ENCODE results near the gene ERFE.

The ERFE gene

DNA sequence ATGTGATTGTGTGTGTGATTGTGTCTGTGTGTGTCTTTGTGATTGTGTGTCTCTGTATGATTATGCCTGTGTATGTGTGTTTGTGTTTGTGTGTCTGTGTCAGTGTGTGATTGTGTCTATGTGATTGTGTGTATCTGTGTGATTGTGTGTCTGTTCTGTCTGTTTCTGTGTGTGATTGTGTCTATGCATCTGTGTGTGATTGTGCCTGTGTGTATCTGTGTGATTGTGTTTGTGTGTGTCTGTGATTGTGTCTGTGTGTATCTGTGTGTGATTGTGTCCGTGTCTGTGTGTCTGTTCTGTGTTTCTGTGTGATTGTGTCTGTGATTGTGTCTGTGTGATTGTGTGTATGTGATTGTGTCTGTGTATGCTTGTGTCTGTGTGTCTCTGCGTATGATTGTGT, 32.4 kb upstream of the ERFE start:
- no peak for DNase-seq (ENCODE audit: low read depth)

DNA sequence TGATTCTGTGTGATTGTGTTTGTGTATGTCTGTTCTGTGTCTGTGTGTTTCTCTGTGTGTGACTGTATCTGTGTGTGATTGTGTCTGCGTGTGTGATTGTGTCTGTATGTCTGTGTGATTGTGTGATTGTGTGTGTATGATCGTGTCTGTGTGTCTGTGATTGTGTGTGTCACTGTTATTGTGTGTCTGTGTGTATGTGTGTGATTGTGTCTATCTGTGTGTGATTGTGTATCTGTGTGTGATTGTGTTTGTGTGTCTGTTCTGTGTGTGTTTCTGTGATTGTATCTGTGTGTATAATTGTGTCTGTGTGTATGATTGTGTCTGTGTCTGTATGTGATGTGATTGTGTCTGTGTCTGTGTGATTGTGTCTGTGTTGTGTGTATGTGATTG, 32.0 kb upstream of the ERFE start:
- no peak for DNase-seq (ENCODE audit: low read depth)

DNA sequence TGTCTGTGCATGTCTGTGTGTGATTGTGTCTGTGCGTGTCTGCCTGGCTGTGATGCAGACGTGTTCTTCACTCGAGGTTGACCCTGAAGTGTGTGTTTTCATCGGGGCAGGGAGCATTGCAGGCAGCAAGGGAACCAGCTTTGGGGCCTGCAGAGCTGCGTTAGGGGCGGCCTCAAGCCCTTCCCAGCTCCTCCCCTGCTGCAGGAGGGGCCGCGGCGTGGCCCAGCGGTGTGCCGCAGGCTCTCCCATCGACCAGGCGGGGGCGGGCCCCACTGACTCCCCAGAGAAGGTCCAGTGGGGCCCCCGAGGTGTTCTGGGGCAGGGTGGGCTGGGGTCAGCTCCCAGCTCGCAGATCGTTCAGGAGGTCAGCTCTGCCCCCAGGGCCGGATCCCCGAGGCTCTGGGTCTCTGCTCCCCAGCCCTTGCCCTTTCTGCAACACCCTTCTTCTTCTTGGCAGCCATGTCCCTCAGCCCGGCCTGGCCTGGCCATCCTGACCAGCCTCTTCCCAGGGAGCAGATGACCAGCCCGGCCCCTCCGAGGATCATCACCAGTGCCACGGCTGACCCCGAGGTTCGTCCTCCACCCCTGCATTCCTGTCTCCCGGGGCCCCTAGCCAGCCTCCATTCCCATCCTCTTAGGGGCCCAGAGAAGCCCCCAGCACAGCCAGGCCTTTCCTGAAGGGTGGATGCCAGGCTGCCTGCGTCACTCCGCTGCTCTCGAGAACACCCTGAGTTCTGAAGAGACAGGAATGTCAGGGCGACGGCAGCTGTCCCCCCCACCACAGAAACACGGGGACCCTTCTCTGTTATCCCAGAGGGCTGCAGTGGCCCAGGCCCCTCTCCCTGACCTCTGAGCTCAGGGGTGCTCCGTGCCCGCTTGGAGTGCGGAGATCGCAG, 31.4 kb upstream of the ERFE start:
- no peak for DNase-seq (ENCODE audit: low read depth)

DNA sequence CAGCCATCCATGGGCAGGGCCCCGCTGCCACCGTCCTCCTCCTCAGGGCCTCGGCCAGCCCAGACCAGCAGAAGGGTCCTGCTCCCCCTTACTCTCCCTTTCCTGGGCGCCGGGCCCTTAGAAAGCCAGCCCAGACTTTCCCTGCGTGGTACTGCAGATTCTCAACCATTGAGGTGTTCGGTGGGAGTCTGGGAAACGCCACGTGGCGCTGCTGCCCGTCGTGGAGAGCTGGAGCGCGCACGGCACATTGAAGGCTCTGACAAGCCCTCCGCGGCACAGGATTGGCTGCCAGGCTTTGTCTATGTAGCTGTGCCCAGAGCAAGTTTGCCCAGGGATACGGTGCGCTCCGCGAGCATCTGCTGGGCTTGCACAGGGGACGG, 30.7 kb upstream of the ERFE start:
- no peak for DNase-seq (ENCODE audit: low read depth)

DNA sequence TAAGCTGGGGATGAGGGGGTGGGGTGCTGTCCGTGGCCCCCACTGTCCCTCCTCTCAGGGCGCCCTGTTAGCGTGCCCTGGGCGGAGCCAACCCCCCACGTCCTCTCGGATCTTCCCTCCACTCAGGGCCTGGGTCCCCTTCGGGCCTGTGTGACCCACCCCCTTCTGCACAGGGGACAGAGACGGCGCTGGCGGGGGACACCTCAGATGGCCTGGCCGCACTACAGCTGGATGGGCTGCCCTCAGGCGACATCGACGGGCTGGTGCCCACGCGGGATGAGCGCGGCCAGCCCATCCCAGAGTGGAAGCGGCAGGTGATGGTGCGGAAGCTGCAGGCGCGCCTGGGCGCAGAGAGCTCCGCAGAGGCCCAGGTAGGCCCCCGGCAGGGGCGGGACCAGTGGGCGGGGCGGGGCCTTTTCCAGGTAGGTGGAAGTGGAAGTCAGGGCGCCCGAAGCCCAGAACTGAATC, 30.2 kb upstream of the ERFE start:
- DNase-seq (ENCODE audit: low read depth), result no peak

DNA sequence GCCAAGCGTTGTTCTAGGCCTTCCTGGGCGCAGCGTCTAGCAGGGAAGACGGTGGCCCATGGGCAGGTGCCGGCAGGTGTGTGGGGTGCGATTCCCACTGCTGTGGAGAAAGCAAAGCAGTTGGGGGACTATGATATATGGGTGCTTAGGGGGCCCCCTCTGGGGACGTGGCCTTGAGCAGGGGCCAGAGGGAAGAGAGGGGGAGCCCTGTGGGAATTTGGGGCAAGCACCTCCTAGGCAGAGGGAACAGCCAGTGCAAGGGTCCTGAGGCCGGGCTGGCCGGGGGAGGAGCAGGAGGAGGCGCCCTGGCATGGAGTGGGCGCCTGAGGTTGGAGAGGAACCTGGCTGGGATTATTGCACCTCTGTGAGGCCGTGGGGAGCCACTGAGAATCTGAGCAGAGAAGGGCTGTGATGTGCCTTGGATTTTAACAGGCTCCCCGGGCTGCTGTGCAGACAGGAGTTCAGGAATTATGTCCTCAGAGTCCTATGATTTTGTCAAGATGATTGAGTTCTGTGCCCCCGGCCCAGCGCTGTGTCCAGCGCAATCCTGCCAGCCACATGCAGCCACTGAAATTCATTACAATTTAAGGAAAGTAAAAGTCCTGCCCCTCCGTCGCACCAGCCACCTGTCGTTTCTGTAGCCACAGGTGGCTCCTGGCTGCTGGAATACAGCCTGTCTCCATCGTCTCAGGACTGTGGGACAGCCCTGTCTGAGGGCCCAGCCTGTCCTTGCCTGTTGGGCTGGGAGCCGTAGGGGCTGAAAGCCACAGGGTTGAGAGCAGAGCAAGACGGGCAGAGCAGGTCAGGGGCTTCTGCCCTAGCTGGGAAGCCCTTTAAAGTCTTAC, 29.4 kb upstream of the ERFE start:
- DNase-seq (ENCODE audit: low read depth), result no peak

DNA sequence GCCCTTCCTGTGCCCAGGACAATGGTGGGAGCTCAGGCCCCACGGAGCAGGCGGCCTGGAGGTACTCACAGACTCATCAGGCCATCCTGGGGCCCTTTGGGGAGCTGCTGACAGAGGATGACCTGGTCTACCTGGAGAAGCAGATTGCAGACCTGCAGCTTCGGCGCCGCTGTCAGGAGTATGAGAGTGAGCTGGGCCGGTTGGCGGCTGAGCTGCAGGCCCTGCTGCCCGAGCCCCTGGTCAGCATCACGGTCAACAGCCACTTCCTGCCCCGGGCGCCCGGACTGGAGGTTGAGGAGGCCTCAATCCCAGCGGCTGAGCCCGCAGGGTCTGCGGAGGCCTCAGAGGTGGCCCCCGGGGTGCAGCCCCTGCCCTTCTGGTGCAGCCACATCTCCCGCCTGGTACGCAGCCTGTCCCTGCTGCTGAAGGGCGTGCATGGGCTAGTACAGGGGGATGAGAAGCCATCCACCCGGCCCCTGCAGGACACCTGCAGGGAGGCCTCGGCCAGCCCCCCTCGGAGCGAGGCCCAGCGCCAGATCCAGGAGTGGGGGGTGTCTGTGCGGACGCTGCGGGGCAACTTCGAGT, 28.6 kb upstream of the ERFE start:
- no peak for DNase-seq (ENCODE audit: low read depth)

DNA sequence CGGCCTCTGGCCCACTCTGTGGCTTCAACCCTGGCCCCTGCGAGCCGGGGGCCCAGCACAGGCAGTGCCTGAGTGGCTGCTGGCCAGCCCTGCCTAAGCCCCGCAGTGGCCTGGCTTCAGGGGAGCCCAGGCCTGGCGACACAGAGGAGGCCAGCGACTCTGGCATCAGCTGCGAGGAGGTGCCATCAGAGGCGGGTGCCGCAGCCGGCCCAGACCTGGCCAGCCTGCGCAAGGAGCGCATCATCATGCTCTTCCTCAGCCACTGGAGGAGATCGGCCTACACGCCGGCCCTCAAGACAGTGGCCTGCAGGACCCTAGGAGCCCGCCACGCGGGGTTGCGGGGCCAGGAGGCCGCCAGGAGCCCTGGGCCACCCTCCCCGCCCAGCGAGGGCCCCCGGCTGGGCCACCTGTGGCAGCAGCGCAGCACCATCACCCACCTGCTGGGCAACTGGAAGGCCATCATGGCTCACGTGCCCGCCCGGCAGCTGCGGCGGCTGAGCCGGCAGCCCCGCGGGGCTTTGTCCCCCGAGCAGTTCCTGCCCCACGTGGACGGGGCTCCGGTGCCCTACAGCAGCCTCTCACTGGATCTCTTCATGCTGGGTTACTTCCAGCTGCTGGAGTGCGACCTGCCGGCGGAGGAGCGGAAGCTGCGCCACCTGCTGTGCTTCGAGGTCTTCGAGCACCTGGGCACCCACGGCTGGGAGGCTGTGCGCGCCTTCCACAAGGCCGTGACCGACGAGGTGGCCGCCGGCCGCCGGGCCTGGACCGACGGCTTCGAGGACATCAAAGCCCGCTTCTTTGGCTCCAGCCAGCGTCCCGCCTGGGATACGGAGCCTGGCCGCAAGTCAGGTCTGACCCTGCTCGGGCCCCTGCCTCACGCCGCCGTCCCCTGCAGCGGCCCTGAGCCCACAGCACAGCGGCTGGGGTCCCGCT, 27.8 kb upstream of the ERFE start:
- DNase-seq (ENCODE audit: low read depth), result no peak

DNA sequence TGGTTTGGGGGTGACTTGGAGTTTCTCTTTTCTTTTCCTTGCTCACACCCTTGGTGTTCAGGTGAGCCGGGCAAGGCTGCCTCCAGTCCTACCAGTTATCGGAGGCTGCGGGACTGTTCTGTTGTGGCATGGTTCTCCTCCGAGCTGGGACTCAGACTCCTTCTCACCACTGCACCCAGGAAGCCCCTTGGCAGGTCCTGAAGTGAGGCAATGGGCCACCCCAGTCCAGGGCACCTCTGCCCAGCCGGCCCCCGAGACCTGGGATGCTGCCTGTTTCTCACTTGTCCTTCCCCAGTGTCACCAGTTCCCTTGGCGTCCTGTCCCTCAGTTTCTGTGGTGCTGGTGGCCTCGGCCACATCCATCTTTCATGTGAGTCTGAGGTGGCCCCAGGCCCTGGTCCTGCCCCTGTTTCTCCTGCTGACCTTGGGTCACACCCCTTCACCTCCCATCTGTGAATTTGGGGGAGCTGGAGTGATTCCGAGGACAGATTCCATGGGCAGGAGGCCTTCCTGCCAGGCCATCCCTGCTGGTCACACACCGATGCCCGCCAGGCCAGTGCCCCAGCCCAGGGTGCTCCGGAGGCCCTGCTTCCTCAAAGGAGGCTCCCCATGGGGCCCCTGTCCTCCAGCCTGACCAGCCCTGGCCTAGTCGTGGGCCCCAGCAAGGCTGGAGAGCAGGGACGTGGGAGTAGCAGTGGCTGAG, 26.9 kb upstream of the ERFE start:
- DNase-seq (ENCODE audit: low read depth), result no peak

DNA sequence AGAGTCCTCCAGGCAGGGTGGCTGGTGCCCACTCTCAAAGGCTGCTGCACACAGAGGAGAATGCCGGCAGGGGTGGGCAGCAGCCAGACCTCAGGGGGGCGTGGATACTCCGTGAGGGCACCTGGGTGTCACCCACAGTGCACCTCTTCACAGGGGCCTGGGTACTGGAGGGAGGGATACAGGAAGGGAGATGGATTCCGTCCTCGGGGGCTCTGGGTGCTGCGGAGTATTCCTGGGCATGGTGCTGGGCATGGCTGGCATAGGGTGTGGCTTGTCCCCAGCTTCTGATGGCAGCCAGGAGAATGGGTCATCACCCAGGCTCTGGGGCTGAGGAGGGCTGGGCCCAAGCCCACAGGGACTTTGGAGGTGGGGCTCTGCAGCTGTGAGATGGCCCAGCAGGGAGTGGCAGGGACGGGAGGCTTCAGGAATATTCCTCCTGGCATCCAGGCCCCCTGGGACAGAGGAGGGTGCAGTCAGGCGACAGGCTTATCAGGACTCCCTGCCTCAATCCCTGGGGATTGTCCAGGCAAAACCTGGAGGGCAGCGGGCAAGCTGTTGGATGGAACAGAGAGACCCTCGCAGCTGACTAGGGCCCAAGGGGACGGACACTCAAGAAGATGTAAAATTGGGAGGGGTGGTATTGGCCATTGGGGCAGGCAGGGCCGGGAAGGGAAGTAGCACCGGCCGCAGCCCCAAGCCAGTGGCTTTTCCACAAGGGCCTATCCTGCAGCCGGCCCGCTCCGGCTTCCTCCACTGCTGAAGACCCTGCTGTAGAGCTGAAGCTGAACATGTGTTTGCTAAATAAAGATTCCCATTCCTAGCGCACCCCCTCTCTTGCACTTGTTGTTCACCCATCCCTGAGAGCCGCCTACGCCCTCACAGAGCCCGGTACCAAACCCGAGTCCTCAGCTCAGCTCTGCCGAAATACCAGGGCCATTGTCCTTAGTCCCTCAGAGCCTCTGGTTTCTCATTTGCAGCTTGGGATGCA, 26.0 kb upstream of the ERFE start:
- DNase-seq (ENCODE audit: low read depth), result no peak

DNA sequence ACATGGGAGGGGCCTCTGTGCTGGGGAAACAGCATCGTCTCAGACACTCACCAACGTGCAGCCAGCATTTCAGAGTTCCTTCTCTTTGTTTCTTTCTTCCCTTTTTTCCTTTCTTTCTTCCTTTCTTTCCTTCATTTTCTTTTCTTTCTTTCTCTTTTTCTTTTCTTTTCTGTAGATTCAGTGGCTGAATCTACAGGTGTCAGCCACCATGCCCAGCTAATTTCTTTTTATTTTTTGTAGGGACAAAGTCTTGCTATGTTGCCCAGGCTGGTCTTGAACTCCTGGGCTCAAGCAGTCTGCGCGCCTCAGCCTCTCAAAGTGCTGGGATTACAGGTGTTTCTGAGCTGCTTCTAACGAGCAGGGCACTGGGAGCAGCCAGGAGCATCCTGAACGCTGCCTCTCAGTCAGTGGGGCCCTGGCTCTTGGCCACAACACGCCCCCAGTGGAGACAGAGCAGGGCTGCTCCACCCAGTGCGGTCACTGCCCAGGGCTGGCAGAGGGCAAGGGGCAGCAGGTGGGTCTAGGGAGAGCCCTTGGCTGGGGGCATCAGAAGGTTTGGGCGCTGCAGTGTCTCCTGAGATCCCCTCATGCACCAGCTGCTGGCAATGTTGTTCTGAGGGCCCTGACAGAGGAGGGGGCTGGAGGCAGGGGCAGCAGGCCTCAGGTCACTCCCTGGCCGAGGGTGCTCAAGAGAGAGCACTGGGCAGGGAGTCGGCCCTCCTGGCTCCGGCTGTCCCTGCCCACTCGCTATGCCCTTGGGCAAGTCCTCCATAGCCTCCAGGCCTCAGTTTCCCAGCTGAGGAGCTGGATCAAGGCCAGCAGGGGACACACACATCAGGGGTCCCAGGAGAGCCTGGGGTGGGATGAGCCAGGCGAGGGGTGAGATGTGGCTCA, 25.0 kb upstream of the ERFE start:
- DNase-seq (ENCODE audit: low read depth), result no peak

DNA sequence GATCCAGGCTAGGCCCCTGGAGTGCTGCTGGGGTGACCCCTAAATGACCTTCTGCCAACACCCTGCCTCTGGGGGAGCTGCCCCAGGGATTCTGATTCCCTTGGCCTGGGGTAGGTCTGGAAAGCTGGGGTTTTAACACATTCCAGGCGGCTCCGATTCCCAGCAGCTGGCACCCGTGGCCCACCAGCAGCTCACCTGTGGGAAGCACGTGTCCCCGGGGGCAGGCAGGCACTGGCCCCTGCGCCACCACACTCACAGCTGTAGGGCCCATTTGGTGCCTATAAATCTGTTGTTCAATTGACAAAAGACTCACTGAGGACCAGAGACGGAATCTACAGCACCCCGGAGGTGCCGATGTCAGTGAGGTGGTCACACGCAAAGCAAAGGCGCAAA, 24.4 kb upstream of the ERFE start:
- no peak for DNase-seq (ENCODE audit: low read depth)

DNA sequence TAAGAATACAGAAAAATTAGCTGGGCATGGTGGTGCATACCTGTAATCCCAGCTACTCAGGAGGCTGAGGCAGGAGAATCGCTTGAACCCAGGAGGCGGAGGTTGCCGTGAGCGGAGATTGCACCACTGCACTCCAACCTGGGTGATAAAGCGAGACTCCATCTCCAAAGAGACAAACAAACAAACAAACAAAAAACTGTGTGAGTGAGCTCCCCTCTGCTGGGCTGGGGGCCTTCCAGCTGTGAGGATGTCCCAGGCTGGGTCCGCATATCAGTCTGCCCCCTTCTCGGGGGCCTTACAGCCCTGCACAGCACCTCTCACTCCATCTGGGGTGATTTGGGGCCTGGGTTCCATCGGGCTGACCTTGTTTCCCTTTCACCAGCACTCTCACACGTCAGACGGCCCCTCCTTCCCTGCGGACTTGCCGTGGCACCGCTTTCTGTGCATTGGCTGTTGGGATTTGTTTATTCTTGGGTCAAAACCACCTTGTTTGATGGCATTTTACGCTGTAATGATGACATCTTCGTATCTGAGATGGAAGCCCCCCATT, 23.1 kb upstream of the ERFE start:
- no peak for DNase-seq (ENCODE audit: low read depth)

DNA sequence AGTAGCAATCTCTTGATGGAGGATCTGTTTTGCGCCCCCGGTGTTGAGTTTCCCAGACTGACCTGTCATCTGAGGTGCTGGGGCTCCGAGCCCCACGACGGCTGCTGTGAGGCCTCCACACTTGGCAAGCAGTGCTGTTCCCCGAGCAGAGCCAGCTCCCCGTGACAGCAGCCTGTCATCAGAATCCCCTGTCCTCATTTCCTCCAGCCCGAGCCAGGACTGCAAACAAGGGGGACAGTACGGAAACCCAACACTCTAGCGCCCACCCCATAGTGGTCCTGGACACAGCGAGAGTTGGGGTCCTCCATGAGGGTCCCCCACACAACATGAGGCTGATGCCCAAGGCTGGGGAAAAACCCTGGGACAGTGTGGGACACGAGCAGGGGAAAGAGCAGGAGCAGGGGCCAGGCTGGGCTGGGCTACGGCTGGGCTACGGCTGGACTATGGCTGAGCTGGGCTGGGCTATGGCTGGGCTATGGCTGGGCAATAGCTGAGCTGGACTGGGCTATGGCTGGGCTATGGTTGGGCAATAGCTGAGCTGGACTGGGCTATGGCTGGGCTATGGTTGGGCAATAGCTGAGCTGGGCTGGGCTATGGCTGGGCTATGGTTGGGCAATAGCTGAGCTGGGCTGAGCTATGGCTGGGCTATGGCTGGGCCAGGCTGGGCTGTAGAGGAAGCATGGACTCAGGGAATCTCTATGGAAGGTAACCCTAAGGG, 21.8 kb upstream of the ERFE start:
- no peak for DNase-seq (ENCODE audit: low read depth)

DNA sequence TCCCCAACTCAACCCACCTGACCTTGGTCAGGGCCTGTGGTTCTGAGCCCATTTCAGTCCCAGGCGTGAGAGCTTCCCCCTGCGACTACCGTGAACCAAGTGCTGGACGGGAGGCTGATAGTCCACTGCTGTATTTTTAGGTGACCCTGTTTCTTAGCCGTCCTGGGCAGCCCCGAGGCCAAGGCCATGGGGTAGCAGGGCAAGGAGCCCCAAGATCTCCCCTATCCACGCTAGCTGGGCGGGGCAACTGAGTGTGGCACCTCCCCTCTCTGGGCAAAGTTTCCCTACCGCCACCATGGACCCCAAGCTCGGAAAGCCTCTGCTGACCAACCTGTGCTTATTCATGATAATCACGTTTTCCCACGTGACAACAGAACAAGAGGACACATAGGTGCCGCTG, 20.9 kb upstream of the ERFE start:
- DNase-seq (ENCODE audit: low read depth), result no peak

DNA sequence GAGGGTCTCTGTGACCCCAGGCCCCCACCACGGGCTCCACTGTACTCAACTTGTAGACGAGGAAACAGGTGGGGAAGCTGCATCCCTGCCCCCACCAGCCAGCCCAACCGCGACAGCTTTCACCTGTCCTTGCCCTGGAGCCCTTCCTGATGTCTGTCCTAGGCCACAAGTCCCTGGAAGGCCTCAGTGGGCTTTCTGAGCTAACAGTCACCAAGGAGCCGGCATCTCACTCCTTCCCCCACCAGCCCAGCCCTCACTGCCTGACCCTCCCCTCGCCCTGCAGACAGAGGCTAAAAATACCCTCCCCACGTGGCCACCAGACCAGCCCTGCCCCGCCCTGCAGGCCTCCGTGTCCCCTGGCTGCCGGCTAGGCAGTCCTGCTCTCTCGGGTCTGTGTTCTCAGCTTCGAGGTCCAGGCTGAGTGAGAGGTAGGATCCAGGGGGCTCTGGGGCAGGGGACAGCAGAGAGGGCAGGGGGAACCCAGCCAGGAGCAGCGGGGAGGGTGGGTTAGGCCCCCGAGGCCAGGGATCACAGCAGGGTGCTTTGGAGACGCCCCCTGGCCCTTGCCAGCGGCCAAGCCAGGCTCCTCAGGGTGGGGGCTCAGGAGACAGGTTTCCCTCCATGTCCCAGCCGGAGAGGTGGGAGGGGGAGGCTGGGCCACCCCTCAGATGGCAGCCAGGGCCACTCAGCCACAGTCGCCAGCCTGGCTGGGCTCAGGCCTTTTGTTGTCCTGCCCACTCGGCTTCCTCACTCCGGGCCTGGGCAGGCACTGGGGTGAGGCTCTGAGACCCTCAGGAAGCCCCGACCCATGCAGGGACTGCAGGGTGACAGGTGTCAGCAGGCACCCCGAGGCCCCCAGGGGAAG, 20.2 kb upstream of the ERFE start, which contains the start of gene KLHL30:
KLHL30 (plus strand) TSS at position 338 of the 865 bp plus-strand sequence. CDS start 2,087 bp downstream, outside the sequence.
- DNase-seq (ENCODE audit: low read depth), result no peak
